GM19240 (cell line): Measurements from ENCODE around the gene C8A.

Experiments used
- DNase-seq: peaks from one replicate; pipeline ENCODE4 v3.0.0; 2011; ENCODE audit warnings: low spot score; ENCODE audit not compliant: insufficient read length

C8A gene

DNA sequence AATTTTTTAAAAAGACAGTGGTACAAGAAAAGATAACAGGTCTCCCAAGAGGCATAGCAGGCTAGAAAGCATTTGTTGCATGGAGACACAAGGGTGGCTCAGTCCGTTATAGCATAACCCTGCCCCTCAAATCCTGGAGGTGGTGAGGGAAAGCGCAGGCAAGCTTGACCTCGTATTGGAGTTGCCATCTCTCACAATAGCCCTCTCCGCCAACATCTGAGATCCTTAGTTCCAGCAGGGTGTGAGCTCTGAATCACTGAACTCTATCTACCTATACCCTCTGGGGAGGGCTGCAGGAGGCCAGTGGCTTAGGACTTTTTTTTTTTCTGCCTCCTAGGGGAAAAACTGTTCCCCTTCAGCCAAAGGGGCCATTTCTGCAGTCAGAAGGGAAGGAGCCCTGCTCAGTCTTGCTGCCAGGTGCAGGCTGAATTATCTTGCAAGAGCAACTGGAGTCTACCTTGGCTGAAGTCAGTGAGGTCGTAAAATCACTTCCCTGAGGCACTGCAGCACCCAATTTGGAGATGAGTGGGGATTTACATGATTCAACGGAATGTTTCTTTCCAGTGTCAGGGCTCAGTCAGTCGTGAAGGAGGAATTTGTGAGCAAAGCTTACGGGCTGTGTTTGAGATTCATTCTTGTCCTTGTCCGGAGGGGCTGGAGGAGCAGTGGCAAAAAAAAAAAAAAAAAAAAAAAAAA is 17.2 kb upstream of the C8A start:
- no peak for DNase-seq

DNA sequence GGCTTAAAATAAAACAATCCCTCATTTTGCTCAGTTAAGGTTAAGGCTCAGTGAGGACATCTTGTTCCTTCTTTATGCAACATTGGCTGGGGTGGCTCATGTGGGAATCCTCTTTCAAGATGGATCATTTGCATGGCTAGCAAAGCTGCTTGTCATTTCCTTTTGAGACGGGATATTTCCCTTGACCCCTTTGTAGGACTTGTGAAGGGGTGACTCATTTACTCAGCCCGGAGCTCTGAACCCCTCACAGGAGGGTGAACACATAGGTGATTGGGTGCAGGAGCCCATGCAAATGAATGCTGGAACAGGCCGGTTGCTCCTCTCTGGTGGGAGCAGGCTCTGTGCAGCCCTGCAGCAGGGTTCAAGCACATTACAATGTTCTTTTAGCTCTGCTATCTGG is 15.8 kb upstream of the C8A start:
- DNase-seq: no peak

DNA sequence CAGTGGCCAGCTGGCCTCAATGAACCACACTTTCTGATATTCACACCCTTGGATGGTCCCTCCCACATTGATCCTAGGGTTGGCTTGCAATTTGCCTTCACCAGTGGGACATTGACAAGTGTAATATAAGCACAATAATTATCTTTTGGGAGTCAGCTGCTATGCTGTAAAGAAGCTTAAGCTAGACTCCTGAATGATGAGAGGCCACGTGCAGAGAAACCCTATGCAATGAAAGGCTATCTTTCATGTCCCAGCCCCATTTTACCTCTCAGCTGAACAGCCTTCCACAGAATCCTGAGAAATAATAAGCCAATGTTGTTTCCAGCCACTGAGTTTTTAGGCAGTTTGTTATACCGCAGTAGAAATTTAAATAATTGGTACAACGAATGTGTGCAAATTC is 11.1 kb upstream of the C8A start:
- no peak for DNase-seq

DNA sequence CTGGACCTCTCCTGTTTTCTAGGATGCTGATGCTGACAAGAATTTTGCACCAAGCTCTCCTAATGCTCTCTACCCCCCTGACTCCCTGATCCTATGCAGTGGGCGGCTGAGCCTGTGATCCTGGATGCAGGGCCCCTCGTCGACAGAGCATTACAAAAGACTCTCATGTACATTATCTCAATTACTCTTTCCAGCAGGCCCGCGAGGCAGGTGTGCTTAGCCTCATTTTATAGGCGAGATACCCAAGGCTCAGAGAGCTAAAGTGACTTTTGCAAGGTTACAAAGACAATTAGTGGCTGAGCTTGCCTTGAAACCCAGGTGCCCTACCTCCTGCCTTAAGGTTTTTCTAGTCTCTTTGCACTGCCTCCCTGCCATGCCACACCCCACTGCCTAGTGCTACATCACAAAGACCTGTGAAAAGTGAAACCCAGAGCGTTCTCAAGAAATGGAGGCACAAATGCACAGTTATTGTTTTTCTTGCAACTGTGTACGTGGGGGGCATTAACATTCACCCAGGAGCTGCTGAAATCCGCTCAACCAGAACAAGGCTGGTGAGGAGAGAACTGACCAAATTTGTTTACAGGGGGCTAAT is 10.0 kb upstream of the C8A start:
- no peak for DNase-seq

DNA sequence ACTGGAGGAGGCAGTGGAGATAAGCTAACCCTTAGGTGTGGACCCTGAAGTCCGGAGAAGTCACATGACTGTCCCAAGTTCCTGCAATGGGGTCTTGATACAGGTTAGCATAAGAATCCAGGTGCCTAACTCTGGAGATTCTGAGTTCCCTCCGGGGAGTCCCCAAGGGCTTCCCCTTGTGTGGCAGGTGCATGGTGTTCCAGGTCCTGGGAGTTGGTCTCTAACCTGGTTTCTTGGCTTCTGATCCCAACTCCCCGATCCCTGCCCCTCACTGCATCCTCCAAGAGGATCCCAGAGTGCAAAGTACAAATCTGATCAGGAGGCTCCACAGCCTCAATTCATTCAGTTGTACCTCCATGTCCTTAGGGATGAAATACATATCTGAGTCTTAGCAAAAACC is 9.3 kb upstream of the C8A start:
- DNase-seq: no peak

DNA sequence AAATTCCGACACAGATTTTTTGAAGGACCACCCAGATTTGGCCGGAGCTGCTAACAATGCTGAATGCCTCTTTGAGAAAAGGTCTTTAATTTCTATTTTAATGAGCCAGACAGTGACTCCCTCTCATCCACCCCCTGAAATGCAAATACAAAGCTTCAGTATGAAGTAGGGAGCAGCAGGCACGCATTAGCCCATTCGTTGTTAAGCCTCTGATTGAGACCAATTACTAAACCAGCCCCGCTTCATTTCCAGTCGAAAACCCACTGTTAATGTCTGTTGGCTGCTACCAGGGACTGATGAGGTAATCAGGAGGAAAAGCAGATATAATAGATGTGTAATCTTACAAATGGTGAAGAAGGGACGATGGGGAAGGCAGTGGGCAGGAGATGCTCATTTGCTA is 4.8 kb upstream of the C8A start:
- DNase-seq: no peak

DNA sequence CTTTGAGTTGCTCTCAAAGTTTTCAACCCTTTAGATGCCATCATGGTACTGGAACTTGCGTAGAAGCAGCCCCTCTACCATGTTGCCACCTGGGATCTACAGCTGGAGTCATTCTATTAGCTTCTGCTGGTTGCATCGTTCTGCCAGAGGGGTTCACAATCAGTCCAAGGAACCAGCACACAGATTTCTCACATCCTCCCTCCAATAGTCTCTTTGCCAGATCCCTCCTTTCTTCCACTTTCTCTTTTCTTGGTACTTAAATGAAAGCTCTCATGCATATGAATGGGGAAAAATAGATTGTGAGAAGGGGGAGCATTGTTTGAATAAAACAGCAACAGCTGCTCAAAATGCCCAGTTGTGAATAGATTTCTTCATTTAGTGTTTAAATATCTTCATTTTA is 4.2 kb upstream of the C8A start:
- DNase-seq: no peak

DNA sequence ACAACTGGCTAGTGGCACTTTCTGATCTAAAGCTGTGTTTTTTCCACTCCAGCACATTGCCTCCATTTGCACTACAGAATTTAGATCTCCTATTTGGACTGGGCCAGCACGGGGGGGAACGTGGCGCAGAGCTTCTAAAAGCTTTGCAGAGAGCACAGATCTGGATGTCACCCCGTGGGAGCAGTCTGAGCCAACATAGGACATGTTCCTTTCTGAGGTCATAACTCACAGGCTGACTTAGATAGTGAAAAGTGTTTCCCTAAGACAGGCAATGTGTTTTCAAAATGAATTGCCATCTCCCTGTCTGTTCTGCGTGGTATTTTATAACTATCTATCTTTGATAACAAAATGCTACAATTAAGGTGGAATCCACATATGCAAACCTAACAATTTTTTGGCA is 3.7 kb upstream of the C8A start:
- no peak for DNase-seq

DNA sequence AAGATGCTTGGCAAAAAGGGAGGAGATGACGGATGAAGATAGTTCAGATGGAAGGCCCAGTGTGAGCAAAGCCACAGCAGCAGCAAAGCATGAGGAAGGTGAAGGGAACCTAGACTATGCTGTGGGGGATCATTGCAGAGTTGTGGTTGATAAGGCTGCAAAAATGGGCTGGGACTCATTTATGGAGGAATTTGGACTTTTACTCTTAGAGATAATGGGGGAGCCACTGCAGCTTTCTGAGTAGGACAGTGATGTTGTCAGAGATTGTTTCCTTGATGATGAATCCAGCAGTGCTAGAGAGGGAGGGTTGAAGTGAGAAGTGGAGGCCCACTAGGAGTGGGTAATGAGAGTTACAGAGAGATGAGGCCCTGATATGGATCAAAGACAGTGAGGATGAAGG is 2.1 kb upstream of the C8A start:
- DNase-seq: no peak

DNA sequence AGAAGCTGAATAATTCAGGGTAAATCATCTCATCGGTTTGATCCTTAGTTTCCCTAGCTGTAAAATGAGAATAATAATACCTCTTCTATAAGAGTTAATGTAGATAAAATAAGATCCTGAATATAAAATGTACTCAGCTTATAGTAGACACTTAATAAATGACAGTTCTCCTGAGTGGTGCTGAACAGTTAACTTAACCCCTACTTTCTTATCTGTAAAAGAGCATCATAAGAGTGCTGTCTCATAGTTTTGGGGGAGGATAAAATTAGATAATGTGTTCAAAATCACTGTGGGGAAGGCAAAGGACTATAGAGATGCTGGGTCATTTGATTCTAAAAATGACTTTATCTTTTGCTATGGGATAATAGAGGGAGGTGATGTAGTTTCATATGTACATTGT is 593 bp downstream of the C8A start:
- DNase-seq: no peak

DNA sequence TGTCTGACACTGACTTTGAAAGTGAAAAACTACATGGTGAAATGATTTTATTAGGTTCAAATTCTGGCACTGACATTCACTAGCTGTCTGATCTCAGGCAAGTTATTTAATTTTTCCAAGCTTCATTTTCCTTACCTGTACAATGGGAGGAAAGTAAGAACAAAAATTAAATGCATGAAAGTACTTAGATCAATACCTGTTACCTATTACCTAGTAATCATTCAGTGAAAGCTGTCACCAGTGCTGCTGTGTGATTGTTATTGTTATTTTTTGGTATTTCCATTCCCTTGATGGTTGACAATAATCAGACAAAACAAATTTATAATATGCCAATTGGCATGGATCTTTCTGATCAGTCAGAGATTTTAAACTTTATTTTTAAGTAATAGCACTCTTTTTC is 1.6 kb downstream of the C8A start:
- no peak for DNase-seq

DNA sequence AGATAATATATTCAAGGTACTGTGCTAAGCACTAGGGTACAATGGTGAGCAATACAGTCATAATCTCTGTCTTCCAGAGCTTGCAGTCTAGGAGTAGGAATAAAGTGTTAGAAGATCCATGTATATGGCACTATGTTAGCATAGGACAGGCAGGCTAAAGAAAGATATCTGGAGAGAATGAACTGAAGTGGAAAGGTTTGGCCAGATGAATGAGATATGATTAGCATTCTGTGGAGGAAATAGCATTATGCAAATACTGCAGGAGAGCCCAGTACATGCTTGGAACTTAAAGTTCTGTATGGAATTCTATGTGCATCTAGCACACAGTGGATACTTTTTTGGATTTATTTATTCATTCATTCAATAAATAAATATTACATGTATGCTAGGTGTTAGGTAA is 4.7 kb downstream of the C8A start:
- DNase-seq: no peak

DNA sequence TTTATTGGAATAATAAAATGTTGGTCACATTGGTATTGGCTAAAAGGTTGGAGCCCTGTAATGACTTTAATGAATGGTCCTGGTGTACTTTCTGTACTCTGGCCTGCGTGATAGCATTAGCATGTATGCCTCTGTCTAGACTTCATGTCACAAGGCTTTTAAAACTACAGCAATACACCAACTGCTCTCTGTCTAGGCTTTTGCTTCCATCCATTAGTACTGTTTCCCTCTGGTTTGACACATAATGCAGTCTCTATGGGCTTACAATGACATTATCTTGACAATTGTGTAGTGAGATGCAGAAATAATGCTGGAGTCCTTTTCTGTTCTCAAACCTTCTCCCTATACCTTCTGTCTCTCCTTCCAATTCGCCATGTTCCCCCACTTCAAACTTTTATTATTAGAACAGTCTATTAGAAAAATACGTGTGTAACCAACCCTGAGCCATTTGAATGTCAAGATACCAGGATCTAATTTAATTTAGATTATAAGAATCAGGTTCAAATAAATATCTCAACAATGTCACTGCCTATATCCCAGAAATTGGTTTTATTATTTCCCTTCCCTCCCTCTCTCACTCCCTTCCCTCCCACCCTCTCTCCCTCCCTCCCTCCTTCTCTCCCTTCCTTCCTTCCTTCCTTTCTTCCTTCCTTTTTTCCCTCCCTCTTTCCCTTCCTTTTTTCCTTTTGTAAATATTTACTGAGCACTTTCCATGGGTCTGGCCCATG is 8.8 kb downstream of the C8A start:
- DNase-seq: no peak

DNA sequence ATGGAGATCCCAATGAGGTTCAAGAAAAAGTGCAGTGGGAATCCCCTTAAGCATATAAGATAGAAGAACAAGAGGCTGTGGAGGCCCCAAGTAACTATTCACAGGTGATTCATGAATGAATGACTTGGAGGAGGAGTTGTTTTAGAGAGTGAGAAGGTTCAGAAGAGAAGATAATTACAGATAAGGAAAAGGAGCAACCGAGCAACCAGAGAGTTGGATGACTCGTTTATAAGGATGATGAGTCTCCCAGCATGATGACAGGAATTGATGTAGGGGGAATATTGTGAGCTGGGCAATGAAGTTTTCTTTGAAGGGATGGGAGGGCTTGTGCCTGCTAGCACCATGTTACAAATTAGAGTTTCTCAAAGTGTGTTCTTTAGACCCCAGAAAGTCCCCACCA is 9.8 kb downstream of the C8A start:
- DNase-seq: no peak

DNA sequence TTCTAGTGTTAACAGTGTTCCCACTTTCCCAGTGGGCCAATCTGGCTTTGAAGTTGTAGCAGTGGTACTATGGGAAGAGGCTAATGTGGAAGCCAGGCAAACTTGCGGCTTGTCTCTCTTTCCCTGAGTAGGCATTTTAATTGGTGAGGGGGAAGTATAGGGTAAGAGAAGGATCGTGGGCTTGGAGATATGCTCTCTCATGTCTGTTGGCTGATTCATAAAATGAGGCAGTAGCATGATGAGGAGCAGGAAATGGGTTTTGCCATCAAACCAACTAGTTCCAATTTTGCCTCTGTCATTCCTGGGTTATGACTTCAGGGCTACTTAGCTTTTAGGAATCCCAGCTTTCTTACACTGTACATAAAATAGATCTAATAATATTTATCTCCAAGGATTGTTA is 12.1 kb downstream of the C8A start:
- DNase-seq: no peak

DNA sequence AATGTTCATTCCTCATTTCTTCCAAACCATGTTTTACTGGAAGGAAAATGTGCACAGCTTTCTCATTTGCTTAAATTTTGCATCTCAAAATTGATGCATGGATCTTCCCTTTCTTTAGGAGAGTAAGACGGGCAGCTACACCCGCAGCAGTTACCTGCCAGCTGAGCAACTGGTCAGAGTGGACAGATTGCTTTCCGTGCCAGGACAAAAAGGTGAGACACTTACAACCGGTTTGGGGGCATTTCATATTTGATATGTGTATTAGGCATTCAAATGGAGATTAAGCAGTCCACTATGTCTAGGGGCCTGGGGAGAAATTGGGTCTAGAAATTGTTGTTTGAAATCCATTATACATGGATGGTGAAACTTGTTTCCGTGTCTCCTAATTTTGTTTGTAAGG is 12.9 kb downstream of the C8A start:
- no peak for DNase-seq

DNA sequence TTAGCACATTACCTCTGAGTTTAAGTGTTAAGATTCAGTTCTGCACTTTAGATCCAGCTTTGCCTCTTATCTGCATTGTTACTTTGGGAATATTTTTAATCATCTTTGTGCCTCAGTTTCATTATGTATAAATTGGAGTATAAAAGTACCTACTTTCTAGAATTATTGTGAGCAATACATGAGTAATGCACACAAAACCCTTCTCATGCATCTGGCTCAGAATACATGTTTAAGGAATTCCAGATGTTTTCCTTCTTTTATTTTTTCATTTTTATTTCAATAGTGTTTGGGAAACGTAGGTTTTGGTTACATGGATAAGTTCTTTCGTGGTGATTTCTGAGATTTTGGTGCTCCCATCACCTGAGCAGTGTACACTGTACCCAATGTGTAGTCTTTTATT is 14.2 kb downstream of the C8A start:
- no peak for DNase-seq

DNA sequence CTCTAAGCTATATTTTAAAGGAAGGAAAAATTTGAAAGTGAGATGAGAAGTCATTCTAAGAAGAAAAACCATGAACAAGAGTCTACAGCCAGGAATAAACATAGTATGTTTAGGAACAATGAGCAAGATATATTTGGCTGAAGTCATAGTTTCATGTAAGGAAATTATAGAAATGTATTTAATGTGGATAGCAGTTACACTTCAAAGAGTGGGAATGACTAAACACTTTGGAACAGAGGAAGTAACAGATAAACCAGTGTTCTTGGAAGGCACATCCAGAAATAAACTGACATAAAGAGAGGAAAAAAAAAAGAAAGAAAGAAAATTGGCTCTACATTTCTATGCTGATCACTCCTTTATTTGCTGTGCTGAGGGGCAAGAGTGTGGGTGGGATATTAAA is 18.0 kb downstream of the C8A start:
- DNase-seq: no peak

DNA sequence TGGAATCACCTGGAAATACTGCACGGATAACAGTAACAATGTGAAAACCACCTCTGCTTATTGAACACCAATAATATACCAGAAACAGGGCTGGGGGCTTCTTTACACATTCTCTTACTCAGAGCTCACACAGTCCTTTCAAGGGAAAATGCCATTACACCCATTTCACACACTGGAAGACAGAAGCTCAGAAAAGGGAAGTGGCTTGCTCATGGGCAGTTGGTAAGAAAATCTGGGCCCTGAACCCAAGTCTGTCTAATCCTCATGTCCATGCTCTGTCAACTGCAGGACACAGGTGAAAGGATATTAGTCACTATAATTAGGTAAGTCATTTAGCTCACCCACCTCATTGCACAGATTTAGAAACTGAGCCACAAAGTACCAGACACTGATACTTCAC is 18.6 kb downstream of the C8A start:
- DNase-seq: no peak

DNA sequence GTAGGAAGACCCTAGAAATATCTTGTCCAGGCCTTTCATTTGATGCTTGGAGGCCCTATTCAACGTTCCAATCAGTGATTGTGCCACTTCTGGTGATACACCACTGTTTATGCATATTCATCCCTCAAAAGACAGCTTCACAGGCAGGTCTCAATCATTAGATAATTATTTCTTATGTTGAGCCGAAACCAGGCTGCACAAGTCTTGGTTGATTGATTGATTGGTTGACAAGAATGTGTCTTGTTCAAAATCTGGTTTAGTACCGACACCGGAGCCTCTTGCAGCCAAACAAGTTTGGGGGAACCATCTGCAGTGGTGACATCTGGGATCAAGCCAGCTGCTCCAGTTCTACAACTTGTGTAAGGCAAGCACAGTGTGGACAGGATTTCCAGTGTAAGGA is 20.1 kb downstream of the C8A start:
- no peak for DNase-seq

DNA sequence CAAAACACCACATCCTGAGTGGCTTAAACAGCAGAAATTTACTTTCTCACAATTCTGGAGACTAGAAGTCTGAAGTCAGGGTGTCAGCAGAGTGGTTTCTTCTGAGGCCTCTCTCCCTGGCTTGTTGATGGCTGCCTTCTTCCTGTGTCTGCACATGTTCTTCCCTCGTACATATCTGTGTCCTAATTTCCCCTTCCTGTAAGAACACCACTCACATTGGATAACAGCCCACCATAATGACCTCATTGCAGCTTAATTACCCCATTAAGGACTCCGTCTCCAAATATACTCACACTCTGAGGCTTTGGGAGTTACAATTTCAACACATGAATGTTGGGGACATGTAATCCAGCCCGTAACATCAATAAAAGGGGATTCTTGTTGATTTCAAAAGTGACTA is 23.4 kb downstream of the C8A start:
- no peak for DNase-seq

DNA sequence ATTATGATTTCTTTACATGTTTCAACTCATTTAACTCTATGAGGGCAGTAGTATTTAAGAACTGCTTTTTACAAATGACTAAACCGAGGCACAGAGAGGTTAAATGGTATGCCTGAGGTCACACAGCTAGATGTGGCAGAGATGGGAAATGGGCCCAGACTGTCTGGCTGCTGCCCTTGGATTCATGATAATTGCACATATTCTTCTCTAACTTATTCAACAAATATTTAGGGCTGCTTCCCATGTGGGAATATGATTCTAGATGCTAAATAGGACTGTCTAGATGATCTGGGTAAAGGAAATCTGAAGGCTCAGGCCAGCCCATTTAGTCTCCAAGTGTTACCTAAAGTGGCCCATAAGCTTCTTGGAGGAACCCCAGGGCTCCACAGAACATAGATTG is 26.2 kb downstream of the C8A start:
- no peak for DNase-seq

DNA sequence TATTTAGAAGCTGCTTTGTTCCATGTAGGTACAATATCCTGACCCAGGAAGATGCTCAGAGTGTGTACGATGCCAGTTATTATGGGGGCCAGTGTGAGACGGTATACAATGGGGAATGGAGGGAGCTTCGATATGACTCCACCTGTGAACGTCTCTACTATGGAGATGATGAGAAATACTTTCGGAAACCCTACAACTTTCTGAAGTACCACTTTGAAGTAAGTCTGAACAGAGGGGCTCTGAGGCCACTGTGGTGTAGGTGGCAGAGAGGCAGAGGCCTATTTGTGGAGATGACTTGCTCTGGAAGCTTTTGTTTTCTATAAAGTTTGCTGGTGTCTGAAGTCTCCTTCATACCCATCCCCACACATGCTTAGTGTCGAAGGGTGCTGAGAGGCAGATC is 26.8 kb downstream of the C8A start:
- no peak for DNase-seq
